HEK293 (cell line): Measurements from ENCODE around the gene MLXIPL.
A peak's percentile ranks its signal among the peaks of the same experiment; 100 is the strongest.

Experiments used
- CTCF ChIA-PET: fragments of 350-600 bp; formaldehyde crosslinking; extraction: SDS; loops from one replicate; lab custom pipeline; 2021; ENCODE audit warnings: antibody characterized with exemption; lab: Yijun Ruan, JAX
- POLR2A ChIA-PET: fragments of 300-600 bp; formaldehyde crosslinking; extraction: SDS; loops from one replicate; lab custom pipeline; 2020; ENCODE audit warnings: antibody characterized with exemption, inconsistent platforms; lab: Yijun Ruan, JAX
- H3K27ac ChIP-seq: fragments of 200-500 bp; sonication (Bioruptor generic); 2 replicates; pipeline ENCODE4 v1.5.1; 2014; ENCODE audit warnings: low read depth, low read length, control low read depth, inconsistent platforms; ENCODE audit errors: extremely low read depth
- H3K36me3 ChIP-seq, 2 experiments: fragments of 200-500 bp in 1 of 2; sonication (Bioruptor generic) in 1 of 2; 1 replicate in 1 of 2; 2 replicates in 1 of 2; pipeline ENCODE4 v1.5.1; 2014 to 2017; ENCODE audit warnings: inconsistent platforms in 2 of 2, low read length in 2 of 2; ENCODE audit not compliant: control insufficient read depth in 2 of 2, insufficient read depth in 1 of 2
- H3K4me1 ChIP-seq: fragments of 200-500 bp; sonication (Bioruptor generic); 2 replicates; pipeline ENCODE4 v1.5.1; 2014; ENCODE audit warnings: mild to moderate bottlenecking, low read length, inconsistent platforms; ENCODE audit not compliant: control insufficient read depth, insufficient read depth
- H3K4me3 ChIP-seq: 2 replicates; pipeline ENCODE4 v1.5.1; 2011; ENCODE audit warnings: low read depth, mild to moderate bottlenecking, control low read depth, low read length, moderate library complexity
- H3K9me3 ChIP-seq: fragments of 200-500 bp; sonication (Bioruptor generic); 2 replicates; pipeline ENCODE4 v1.5.1; 2014; ENCODE audit warnings: low read depth, low read length, inconsistent platforms; ENCODE audit not compliant: control insufficient read depth, insufficient read depth
- ATF2 ChIP-seq: fragments of 450-650 bp; formaldehyde crosslinking; IDR thresholded peaks from 2 replicates; pipeline ENCODE4 v1.5.1; 2016; ENCODE audit warnings: missing biosample characterization, missing genetic modification characterization, low read depth
- EGR2 ChIP-seq: fragments of 450-650 bp; formaldehyde crosslinking; IDR thresholded peaks from 2 replicates; pipeline ENCODE4 v1.5.1; 2016; ENCODE audit warnings: low read depth, missing biosample characterization, missing genetic modification characterization
- GLIS1 ChIP-seq: fragments of 450-650 bp; formaldehyde crosslinking; IDR thresholded peaks from 2 replicates; pipeline ENCODE4 v1.5.1; 2016; ENCODE audit warnings: missing biosample characterization, missing genetic modification characterization
- HIC1 ChIP-seq: fragments of 450-650 bp; formaldehyde crosslinking; IDR thresholded peaks from 2 replicates; pipeline ENCODE4 v1.5.1; 2016; ENCODE audit warnings: missing biosample characterization, missing genetic modification characterization
- KLF10 ChIP-seq: fragments of 450-650 bp; IDR thresholded peaks from 2 replicates; pipeline ENCODE4 v1.5.1; 2018; ENCODE audit warnings: missing biosample characterization, mild to moderate bottlenecking, missing genetic modification characterization
- OSR2 ChIP-seq: fragments of 450-650 bp; formaldehyde crosslinking; IDR thresholded peaks from 2 replicates; pipeline ENCODE4 v1.5.1; 2016; ENCODE audit warnings: missing biosample characterization, missing genetic modification characterization
- PRDM4 ChIP-seq: fragments of 450-650 bp; formaldehyde crosslinking; IDR thresholded peaks from 2 replicates; pipeline ENCODE4 v1.5.1; 2017; ENCODE audit warnings: missing biosample characterization, missing genetic modification characterization
- RBAK ChIP-seq: fragments of 450-650 bp; formaldehyde crosslinking; IDR thresholded peaks from 2 replicates; pipeline ENCODE4 v1.5.1; 2016; ENCODE audit warnings: missing biosample characterization, missing genetic modification characterization
- SCRT1 ChIP-seq: fragments of 450-650 bp; formaldehyde crosslinking; IDR thresholded peaks from 2 replicates; pipeline ENCODE4 v1.5.1; 2016; ENCODE audit warnings: missing biosample characterization, missing genetic modification characterization, borderline replicate concordance
- SP3 ChIP-seq: fragments of 450-650 bp; formaldehyde crosslinking; IDR thresholded peaks from 2 replicates; pipeline ENCODE4 v1.5.1; 2016; ENCODE audit warnings: missing biosample characterization, missing genetic modification characterization
- YY2 ChIP-seq: fragments of 450-650 bp; formaldehyde crosslinking; IDR thresholded peaks from 2 replicates; pipeline ENCODE4 v1.5.1; 2016; ENCODE audit warnings: missing biosample characterization, missing genetic modification characterization
- ZBTB17 ChIP-seq: fragments of 450-650 bp; formaldehyde crosslinking; IDR thresholded peaks from 2 replicates; pipeline ENCODE4 v1.5.1; 2016; ENCODE audit warnings: missing biosample characterization, missing genetic modification characterization
- ZBTB49 ChIP-seq: fragments of 450-650 bp; formaldehyde crosslinking; IDR thresholded peaks from 2 replicates; pipeline ENCODE4 v1.5.1; 2016; ENCODE audit warnings: missing biosample characterization, missing genetic modification characterization, low read depth
- ZFHX2 ChIP-seq: fragments of 450-650 bp; formaldehyde crosslinking; conservative IDR thresholded peaks from 2 replicates; pipeline ENCODE4 v1.5.1; 2016; ENCODE audit warnings: missing biosample characterization, missing genetic modification characterization
- ZIC2 ChIP-seq: fragments of 450-650 bp; formaldehyde crosslinking; IDR thresholded peaks from 2 replicates; pipeline ENCODE4 v1.5.1; 2016; ENCODE audit warnings: missing biosample characterization, missing genetic modification characterization
- ZNF112 ChIP-seq: fragments of 450-650 bp; formaldehyde crosslinking; IDR thresholded peaks from 2 replicates; pipeline ENCODE4 v1.5.0; 2017; ENCODE audit warnings: missing biosample characterization, missing genetic modification characterization
- ZNF221 ChIP-seq: fragments of 450-650 bp; formaldehyde crosslinking; IDR thresholded peaks from 2 replicates; pipeline ENCODE4 v1.5.1; 2017; ENCODE audit warnings: missing biosample characterization, missing genetic modification characterization, borderline replicate concordance
- ZNF341 ChIP-seq: fragments of 450-650 bp; formaldehyde crosslinking; IDR thresholded peaks from 2 replicates; pipeline ENCODE4; 2016; ENCODE audit warnings: low read depth, missing biosample characterization, missing genetic modification characterization
- ZNF366 ChIP-seq: fragments of 450-650 bp; formaldehyde crosslinking; conservative IDR thresholded peaks from 2 replicates; pipeline ENCODE4 v1.5.1; 2016; ENCODE audit warnings: missing biosample characterization, missing genetic modification characterization
- ZNF549 ChIP-seq: fragments of 450-650 bp; IDR thresholded peaks from 2 replicates; pipeline ENCODE4 v1.5.1; 2018; ENCODE audit warnings: missing biosample characterization, missing genetic modification characterization, mild to moderate bottlenecking, inconsistent platforms, moderate library complexity
- ZNF654 ChIP-seq: fragments of 450-650 bp; formaldehyde crosslinking; IDR thresholded peaks from 2 replicates; pipeline ENCODE4 v1.5.1; 2016; ENCODE audit warnings: low read depth, missing biosample characterization, missing genetic modification characterization
- ZNF768 ChIP-seq: fragments of 450-650 bp; formaldehyde crosslinking; IDR thresholded peaks from 2 replicates; pipeline ENCODE4 v1.5.1; 2018; ENCODE audit warnings: missing biosample characterization, mild to moderate bottlenecking, missing genetic modification characterization
- ZNF777 ChIP-seq: fragments of 450-650 bp; formaldehyde crosslinking; IDR thresholded peaks from 2 replicates; pipeline ENCODE4 v1.5.1; 2017; ENCODE audit warnings: missing biosample characterization, missing genetic modification characterization, borderline replicate concordance
- ZNF843 ChIP-seq: fragments of 450-650 bp; formaldehyde crosslinking; IDR thresholded peaks from 2 replicates; pipeline ENCODE4 v1.5.1; 2016; ENCODE audit warnings: missing biosample characterization, missing genetic modification characterization
- ZSCAN30 ChIP-seq: fragments of 450-650 bp; IDR thresholded peaks from 2 replicates; pipeline ENCODE4 v1.5.1; 2018; ENCODE audit warnings: missing biosample characterization, mild to moderate bottlenecking, missing genetic modification characterization, moderate library complexity

Gene MLXIPL

GRCh38 chr7:73597978-73598782, 26.1 kb downstream of the MLXIPL start:
- no peaks in the 10 kb centered on the region for H3K9me3 ChIP-seq
- POLR2A ChIA-PET: interaction anchor here (0.9 kb wide), 1 partner anchor 20 kb away, joined by 3 read pairs; the partner anchor contains the start of gene TBL2
- no peaks in the 10 kb centered on the region for H3K36me3 ChIP-seq
- H3K4me1 ChIP-seq: no peaks in the 10 kb centered on the region
- CTCF ChIA-PET: interaction anchor here (0.7 kb wide), 1 partner anchor 40 kb away, joined by 3 read pairs; no protein-coding TSS in a partner anchor
- TF ChIP-seq ZSCAN30 (tag by site-specific recombination): no peak
- no peak for TF ChIP-seq ZNF341 (tag by site-specific recombination)
- no peak for TF ChIP-seq SCRT1 (tag by site-specific recombination)
- TF ChIP-seq ZNF654 (tag by site-specific recombination): no peak
- no peak for TF ChIP-seq PRDM4 (tag by site-specific recombination)
- TF ChIP-seq YY2 (tag by site-specific recombination): no peak
- TF ChIP-seq ZNF366 (tag by site-specific recombination): peak; percentile 93
- TF ChIP-seq ZFHX2 (tag by site-specific recombination): peak; percentile 48
- TF ChIP-seq ZNF768 (tag by site-specific recombination): no peak
- TF ChIP-seq EGR2 (tag by site-specific recombination): peak; percentile 68
- no peak for TF ChIP-seq KLF10 (tag by site-specific recombination)
- peak; percentile 86 for TF ChIP-seq ZBTB17 (tag by site-specific recombination)
- TF ChIP-seq ZNF549 (tag by site-specific recombination): no peak
- no peak for TF ChIP-seq ZNF221 (tag by site-specific recombination)
- no peak overlapping the region for H3K27ac ChIP-seq
- no peak overlapping the region for H3K4me3 ChIP-seq

GRCh38 chr7:73596191-73597065, 27.9 kb downstream of the MLXIPL start:
- H3K4me3 ChIP-seq: no peak overlapping the region
- H3K9me3 ChIP-seq: no peaks in the 10 kb centered on the region
- no peaks in the 10 kb centered on the region for H3K36me3 ChIP-seq
- no peak overlapping the region for H3K27ac ChIP-seq
- POLR2A ChIA-PET: interaction anchor here (0.6 kb wide), 2 partner anchors 9 to 106 kb away, joined by 5 read pairs; no protein-coding TSS in a partner anchor
- CTCF ChIA-PET: interaction anchor here (1.0 kb wide), 1 partner anchor 12 kb away, joined by 4 read pairs; no protein-coding TSS in a partner anchor
- H3K4me1 ChIP-seq: no peaks in the 10 kb centered on the region
- TF ChIP-seq ZNF777 (tag by site-specific recombination) (no peak), ZIC2 (tag by site-specific recombination) (no peak), ZBTB49 (tag by site-specific recombination) (no peak), ZNF843 (no peak), SP3 (tag by site-specific recombination) (no peak), GLIS1 (tag by site-specific recombination) (no peak), OSR2 (tag by site-specific recombination) (no peak), RBAK (tag by site-specific recombination) (no peak), HIC1 (tag by site-specific recombination) (no peak), ATF2 (tag by site-specific recombination) (no peak), ZNF112 (no peak)
